IPS DF 19.7 (cell line): ENCODE data around the gene FETUB.
A peak's percentile ranks its signal among the peaks of the same experiment; 100 is the strongest.
"Not testable (repeated sequence)": the region's sequence is repeated elsewhere in the genome, so short reads cannot be mapped to it uniquely, and the experiment has no call there.

ENCODE experiments used
- DNase-seq: peaks from one replicate; pipeline ENCODE4 v3.0.0-alpha.2; 2013; ENCODE audit warnings: low read depth, low spot score

Gene FETUB

DNA sequence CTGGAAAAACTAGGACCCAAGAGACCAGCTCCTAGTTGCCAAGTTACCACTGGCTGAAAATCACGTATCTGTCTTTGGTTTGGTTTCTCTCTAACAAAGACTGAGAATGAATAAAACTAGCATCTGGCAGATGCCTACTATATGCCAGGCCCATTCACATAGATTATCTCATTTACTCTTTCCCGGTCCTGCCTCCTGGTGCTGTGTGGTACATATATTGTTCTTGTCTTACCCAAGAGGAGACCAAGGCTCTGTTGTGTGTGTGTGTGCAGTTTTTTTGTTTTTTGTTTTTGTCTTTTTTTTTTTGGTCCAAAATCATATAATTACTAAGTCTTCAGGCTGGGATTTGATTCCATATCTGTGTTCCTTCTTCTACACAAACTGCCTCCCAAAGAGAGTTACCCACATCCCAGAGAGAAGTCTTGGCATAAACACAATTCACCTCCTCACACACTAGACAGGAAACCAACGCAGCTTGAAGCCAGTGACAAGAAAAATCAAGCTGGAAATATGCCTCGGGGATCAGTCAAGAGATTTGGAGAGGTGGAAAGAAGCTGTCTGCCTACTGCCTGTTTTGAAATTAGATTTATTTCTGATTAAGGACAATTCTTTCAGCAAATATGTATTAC is 26.4 kb upstream of the FETUB start:
- DNase-seq: no peak

DNA sequence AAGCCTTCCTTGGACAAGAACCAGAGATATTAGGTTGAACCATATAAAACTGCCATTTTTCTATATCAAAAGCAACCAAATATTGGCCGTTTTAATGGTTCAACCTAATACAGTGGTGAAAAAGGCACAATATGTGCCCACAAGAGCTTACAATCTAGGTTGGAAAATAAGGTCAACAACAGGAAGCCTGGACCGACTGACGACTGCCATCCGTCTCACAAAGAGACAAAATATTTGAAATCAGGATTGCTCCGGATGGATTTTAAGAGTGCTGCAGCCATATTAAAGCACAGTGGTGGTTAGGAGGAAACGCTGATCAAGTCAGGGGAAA is 26.0 kb upstream of the FETUB start:
- DNase-seq: no peak

DNA sequence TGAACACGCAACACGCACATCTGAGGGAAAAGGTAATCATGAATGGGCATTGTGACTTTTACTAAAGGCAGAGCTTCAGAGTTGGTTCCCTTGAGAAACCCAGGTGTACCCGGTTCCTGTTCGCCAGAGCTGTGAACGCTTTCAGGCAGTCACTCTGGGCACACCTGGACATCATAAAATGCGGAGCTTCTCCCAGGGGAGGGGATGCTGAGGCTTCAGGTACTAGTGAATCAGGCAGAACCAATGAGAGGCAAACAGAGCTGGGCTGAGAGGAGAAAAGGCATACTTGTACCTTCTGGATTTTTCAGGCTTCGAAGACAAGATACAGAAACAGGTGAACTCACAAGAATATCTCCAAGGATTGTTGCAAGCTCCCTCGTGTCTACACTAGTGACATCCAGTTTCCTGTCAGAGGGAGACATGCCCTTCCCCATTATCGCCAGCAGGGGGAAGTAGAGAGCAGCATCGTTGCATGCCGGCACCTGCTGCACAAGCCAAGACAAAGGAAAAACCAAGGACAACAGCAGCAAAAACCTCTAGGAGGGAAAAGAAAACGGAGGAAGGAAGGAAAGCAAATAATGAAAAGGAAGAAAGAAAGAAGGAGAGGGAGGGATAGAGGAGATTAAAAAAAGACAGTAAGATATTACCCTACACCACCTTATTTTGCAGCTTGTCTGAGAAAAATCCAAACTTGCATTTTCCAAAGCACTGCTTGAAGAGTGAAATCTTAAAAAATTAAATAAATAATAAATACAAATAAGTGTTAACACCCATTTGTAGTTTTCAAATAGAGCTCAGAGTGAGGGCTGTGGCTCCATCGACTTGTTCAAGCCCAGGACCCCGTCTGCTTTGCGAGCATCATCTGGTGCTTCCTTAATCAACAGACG is 25.4 kb upstream of the FETUB start:
- peak; percentile 50 for DNase-seq

DNA sequence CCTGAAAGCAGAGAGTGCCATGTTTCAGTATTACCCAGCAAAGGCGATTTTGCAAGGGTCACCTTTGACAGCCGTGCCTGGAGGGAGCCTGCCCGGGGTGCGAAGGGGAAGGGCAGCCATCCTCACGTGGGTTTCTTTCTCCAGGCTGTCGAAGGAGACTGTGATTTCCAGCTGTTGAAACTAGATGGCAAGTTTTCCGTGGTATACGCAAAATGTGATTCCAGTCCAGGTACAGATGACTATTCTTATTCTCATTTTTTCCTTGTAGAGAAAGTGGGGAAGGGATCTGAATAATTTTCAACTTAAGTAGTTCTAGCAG is 23.9 kb upstream of the FETUB start:
- DNase-seq: no peak

DNA sequence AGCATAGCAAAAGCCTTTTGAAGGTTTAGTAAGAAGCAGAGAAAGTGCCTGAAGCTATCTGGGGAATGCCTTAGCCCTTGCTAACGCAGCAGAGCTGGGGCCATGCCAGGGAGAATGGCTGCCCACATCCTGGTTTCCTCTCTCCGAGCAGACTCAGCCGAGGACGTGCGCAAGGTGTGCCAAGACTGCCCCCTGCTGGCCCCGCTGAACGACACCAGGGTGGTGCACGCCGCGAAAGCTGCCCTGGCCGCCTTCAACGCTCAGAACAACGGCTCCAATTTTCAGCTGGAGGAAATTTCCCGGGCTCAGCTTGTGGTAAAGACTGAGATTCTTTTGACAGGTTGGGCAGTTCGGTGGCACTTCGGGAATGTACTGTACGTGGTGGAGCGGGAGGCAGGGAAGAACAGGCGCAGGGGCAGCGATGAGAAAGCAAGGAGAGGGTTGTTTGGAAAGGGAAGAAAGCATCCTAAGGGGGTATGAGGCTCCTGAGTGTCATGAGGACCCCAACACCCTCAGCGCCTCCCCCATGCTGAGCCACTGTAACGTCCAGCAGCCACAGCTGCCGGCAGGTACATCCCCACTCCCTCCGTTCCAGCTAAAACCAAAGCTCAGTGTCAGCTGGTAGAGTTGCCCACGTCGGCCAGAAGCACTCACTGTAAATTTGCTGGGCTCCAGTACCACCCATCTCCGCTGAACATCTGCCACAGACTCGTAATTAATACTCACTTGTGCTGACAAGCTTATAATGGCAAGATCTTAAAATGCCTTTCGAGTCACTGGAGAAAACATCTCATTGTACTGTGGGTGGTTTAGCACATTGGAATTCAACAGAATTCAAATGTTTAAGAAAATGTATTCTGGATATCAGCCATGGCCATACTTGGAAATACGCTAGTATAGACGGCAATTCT is 22.9 kb upstream of the FETUB start:
- no peak for DNase-seq

DNA sequence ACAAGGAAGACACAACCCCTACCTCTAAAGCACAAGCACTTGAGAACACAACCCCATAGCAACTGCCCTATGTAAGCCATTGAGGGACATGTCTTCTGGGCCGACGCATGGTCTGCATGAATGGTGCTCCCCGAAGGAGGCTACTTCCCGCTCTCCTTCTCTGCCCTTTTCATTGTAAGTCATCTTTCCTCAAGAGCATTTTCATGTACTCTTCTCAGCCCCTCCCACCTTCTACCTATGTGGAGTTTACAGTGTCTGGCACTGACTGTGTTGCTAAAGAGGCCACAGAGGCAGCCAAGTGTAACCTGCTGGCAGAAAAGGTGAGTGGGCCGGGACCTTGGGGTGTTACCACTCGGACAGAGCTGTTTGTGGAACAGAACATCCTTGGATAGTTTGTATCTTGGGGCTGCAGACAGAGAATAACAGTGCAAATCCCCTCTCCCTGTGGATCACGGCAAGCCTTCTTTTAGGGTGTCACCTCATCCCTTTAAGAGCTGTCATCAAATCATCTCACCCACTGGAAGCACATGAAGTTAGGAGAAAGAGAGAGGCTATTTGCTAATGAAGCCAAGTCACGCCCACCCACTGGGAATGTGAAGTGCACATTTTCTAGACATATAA is 21.8 kb upstream of the FETUB start:
- no peak for DNase-seq

DNA sequence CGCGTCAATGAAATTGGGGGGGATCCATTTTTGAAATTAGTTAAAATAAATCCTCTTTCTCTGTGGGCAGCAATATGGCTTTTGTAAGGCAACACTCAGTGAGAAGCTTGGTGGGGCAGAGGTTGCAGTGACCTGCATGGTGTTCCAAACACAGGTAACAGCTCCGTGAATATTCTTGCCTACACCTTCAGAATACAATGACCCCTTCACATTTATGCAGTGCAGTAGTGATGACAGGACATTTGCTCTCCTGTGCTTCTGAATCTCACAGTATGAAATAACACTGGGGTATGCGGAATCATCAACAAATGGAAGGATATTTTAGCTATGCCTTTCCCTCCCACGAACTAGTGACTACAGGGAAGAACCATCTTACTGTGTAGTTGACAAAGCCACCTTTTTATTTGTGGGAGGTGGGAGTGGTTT is 20.4 kb upstream of the FETUB start:
- no peak for DNase-seq

DNA sequence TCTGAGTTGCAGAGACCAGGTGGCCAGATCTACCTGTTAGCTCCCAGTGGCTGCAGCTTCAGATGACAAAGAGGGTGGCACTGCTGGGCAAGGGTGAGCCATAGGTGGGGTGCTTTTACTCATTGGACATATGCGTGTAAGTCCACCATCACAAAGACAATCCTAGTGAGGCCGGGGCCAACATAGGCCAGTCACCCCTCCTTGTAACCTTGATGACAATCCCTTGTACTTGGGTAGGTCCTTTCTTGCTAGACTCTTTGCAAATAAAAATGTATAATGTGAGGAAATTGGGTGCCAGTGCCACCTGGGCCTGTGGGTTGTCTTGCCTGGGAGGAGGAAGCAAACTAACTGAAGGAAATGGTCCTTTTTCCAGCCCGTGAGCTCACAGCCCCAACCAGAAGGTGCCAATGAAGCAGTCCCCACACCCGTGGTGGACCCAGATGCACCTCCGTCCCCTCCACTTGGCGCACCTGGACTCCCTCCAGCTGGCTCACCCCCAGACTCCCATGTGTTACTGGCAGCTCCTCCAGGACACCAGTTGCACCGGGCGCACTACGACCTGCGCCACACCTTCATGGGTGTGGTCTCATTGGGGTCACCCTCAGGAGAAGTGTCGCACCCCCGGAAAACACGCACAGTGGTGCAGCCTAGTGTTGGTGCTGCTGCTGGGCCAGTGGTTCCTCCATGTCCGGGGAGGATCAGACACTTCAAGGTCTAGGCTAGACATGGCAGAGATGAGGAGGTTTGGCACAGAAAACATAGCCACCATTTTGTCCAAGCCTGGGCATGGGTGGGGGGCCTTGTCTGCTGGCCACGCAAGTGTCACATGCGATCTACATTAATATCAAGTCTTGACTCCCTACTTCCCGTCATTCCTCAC is 19.7 kb upstream of the FETUB start:
- DNase-seq: no peak

DNA sequence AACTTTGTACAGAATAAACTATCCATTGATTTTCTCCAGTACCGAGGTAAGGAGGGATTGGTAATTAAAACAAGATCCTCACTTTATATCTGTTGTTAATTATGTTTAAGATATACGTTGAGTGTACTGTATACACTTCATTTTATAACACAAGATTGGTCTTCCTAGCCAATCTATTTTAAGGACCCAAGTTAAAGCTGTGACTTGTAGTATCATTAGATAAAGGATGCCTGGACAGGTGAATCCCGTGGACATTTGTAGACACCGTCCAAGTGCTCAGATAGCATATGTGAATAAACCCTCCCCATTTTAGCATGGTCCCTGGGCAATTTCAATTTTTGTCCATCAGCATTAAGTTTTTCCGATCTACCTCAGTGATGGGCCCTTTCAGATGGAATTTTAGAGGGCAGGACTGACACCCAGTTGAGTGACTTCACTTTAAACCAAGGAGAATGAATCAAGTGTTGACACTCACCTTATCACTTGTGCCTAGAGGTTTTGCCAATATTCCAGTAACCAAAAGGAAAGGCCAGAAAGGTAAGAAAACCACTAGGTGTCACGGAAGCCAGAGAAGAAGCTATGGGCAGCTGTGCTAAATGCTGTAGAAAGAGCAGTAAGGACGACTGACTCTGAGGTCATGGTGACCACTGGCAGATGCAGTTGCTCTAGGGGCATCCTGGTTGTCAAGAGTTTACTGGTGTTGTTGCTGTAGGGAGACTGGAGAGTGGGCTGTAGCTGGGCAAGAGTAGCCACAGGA is 18.1 kb upstream of the FETUB start:
- no peak for DNase-seq

DNA sequence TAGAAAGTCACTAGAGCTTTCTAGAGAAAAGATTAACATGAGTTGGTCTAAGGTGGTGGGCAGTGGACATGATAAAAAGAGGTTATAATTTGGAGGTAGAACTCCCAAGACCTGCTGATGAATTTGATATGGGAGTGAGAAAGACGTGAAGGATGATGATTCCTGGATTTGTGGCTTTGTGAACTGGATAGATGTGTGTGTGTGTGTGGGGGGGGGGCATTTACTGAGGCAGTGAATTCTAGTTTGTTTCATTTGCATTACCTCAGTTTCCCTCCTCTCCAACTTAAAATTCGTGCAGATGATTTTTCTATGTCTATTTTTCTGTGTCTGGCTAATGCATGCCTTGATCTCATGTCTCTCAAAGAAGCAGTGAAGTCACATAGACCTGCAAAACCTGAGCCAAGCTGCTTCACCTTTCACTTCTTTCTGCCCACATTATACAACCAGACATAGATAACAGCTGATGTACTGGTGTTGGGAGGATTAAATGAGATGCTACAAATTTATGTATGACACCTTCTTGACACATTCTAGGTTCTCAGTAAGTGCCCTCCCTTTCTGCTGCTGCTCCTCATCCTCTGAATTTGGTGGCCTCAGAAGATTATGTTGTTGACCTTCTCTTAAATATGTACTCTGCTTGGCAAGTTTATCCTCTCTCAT is 17.4 kb upstream of the FETUB start:
- DNase-seq: no peak

DNA sequence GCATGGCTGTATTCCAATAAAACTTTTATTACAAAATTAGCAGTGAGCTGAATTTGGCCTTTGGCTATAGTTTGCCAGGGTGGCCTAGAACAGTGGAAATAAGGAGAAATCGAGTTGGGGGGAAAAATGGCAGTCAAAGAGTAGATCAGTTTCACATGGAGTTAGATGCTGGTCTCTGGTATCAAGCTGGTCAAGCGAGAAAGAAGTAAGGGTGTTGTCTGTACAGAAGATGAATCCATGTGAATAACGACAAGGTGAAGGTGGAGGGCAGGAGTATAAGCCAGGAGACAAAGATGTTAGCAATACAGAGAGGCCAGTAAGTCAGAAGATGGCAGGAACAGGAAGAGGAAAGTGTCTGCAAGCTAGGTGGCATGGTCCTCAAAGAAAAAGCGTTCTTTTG is 15.6 kb upstream of the FETUB start:
- DNase-seq: no peak

DNA sequence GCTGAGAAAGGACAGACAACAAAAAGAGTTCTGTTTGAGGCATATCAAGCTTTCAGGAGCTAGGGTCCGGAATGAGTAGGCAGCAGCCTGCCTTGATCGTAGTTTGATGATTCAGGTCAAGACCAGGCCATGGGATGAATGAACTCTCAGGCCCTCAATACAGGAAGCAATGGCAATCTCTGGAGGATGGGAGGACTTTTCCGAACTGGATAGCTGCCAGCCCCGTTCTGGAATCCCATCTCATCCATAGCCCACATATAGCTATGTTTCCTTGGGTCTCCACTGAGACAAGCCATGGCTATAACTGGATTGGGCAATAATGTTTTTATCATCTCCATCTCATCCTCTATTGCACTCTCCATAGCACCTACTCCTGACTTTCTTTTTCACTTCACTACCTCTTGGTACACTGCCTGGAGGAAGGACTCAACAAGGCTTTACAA is 14.6 kb upstream of the FETUB start:
- no peak for DNase-seq

DNA sequence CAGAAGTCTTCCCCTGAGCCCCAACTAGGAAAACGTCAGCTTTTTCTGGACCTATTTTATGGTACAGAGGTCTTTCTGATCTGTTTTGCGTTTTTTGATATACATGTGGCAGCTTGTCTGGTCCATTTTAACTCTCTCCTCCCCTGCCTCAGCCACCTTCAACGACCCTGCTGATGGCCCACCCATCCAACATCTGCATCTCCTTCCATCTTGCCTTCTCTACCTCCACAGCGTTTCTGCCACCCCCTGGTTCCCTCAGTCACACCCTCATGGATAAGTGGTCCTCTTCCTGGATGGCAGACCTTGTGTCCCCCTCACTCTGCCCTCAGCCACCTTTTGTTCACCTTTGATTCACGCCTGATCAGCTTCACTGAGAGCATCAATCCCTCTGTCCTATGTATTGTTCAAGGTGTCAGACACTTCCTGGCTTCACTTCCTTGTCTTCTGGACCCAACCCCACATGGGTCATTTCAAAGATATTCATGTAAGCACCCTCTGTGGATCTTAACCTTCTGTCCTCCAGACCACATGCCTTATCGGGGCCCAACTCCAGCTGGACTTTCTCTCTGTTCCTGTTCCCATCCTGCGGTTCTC is 13.8 kb upstream of the FETUB start:
- no peak for DNase-seq

DNA sequence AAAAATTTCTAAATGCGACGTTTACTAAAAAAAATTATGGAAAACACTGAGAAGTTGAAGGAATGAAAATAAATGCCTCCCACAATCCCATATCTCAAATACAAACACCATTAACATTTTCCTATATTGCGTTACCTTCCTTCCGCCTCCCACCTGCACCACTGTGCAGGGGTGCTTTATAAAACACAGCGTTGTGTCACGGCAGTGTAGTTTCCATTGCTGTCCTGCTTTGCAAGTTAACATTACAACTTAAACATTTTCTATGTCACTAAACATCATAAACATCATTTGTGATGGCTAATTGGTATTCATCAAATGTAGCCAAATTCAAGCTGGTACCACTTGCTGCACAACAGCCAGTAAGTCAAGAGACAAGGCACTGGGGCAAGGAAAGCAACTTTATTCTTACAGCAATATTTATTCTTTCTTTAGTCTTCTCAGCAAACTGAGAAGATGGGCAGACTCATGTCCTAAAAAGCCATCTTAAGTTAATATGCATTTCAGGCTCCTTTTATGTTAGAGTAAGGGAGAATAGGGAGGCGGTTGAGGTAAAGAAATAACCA is 12.3 kb upstream of the FETUB start:
- no peak for DNase-seq

DNA sequence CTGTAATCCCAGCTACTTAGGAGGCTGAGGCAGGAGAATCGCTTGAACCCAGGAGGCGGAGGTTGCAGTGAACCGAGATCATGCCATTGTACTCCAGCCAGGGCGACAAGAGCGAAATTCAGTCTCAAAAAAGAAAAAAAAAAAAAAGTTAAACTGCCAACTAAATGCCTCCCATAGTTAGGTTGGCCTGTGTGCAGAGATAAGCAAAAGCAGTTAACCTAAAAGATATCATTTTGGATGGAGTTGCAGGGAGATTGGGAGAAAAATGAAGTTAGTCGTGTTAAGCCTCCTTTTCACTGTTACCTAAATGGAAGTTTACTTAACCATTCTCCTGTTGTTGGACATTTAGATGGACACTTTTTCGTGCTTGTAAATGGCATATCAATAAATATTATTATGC is 11.4 kb upstream of the FETUB start:
- DNase-seq: no peak

DNA sequence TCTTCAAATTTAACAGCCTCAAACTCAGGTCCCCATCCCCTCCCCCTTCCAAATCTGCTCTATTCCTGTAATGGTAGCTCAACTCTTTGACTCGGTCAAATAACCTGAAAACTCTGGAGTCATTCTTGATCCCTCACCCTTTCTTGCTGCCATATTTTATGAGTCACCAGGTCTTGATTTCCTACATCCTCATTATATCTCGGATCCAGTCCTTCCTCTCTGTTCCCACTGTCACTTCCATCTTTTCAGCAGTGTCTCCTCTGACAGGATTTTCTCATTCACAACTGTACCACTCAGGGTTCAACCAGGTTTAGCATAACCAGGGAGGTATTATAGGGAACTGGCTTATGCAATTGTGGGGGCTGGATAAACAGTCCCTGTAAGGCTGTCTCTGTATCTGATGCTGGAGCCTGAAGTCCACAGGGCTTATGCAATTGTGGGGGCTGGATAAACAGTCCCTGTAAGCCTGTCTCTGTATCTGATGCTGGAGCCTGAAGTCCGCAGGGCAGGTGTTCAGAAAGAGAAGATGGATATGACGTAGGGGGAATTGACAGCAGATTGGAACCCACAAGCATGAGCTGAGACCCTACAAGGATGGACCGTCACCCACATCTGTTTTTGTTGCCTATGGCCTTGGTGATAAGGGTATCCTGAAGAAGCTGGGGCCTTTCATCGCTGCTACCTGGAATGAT is 9.1 kb upstream of the FETUB start:
- no peak for DNase-seq

DNA sequence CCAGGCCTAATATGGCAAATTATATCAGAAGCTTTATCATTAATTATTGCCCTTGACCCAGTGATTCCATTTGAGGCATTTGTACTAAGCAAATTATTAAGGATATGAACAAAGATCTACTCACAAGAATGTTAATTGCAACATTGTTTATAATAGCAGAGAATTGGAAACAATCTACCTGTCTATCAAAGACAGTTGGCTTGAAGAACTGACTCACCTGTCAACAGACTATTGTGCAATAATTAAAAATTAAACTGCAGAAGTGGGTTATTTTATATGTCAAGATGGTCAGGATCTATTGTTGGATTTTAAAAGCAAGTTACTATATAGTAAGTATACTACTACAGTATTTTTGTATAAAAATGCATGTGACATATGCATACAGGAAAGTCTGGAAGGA is 6.7 kb upstream of the FETUB start:
- DNase-seq: no peak

DNA sequence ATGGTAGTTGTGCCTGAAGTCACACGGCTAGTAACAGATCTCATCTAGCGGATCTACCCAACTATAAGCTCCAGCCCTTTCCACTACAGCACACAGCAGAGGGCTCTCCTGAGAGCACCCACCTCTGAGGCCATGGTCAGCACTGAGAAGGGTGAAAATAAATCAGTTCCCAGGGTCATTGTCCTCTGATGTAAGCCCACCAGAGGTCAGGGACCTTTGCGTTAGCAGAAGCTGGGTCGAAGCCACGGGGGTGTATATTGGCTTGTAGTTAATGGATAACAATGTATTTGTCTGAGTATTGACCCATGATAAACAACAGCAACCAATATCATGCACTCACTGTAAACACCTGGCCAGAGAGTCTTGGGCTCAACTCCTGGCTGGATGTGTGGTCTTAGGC is 6.0 kb upstream of the FETUB start:
- not testable (repeated sequence) for DNase-seq
